C4-2B (cell line): ENCODE measurements around the gene MAP2K3.

ENCODE experiments used
- ZFX ChIP-seq: fragments of 450-650 bp; IDR thresholded peaks from 2 replicates; pipeline ENCODE4 v1.6.1; 2017
- TF ChIP-seq, protein P1 (sequence below): fragments of 450-650 bp; conservative IDR thresholded peaks from 2 replicates; pipeline ENCODE4 v1.5.1; 2017; ENCODE audit warnings: mild to moderate bottlenecking

DNA sequence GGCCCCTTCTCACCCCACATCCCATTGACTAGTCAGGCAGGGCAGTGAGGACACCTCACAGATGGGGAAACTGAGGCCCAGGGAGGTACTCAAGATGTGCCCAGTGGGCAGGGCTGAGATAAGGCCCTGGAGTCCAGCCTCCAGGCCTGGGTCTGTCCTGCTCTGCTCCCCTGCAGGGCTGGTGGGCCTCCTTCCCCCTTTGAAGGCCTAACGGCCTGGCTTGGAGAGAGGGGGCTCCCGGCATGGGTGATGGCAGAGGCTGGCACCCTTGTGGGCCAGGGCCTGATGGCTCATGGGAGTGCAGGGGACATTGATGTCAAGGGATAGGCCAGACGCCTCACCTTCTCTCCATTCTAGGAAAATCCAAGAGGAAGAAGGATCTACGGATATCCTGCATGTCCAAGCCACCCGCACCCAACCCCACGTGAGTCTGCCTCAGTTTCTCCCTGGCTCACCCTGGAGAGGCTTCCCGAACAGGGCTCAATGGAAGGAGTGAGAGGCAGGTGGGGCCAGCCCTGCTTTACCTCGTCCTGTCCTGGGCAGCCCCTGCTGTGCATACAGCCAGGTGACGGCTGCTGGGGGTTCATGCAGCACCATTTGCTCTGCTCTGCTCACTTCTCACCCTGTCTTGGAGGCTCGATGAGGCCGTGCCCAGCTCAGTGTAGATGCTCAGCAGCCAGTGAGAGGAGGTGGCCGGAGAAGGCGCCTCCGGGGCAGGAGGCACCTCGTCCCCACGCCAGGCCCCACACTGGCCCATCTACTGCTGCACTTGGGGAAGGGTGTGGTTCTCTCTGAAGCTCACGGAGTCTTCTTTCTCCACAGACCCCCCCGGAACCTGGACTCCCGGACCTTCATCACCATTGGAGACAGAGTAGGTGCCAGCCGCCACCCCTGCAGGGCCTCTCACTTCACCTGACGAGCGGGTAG is 13.8 kb downstream of the MAP2K3 start:
- TF ChIP-seq, protein P1, sequence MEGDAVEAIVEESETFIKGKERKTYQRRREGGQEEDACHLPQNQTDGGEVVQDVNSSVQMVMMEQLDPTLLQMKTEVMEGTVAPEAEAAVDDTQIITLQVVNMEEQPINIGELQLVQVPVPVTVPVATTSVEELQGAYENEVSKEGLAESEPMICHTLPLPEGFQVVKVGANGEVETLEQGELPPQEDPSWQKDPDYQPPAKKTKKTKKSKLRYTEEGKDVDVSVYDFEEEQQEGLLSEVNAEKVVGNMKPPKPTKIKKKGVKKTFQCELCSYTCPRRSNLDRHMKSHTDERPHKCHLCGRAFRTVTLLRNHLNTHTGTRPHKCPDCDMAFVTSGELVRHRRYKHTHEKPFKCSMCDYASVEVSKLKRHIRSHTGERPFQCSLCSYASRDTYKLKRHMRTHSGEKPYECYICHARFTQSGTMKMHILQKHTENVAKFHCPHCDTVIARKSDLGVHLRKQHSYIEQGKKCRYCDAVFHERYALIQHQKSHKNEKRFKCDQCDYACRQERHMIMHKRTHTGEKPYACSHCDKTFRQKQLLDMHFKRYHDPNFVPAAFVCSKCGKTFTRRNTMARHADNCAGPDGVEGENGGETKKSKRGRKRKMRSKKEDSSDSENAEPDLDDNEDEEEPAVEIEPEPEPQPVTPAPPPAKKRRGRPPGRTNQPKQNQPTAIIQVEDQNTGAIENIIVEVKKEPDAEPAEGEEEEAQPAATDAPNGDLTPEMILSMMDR, result no peak
- no peak for TF ChIP-seq ZFX
